ENCODE data around the gene MATK.
"Not testable (repeated sequence)": the region's sequence is repeated elsewhere in the genome, so short reads cannot be mapped to it uniquely, and the experiment has no call there.

The MATK gene

DNA sequence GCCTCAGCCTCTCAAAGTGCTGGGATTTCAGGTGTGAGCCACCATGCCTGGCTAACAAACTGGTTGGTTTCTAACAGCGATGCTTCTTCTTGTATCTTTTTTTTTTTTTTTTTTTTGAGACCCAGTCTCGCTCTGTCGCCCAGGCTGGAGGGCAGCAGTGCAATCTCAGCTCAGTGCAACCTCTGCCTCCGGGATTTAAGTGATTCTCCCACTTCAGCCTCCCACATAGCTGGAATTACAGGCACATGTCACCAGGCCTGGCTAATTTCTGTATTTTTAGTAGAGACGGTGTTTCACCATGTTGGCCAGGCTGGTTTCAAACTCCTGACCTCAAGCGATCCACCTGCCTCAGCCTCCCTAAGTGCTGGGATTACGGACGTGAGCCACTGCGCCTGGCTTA, 30.0 kb upstream of the MATK start:
- not testable (repeated sequence) for DNase-seq

DNA sequence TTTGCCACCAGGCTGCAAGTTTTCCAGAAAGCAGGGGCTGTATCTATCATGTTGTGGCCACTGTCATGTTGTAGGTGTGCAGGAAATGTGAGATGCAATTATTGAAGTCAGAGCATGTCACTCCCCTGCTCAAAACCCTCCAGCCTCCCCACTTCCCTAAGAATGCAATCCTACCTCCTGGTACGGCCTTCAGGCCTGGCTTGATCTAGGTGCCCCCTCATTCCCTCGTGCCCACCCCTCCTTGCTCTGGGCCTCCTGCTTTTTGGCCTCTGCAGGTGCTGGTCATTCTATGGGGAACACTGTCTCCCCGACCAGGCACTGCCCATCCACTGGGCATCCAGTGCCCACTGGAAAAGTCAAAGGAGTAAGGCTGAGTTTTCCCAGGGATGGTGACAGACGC, 28.5 kb upstream of the MATK start:
- no peak for DNase-seq

DNA sequence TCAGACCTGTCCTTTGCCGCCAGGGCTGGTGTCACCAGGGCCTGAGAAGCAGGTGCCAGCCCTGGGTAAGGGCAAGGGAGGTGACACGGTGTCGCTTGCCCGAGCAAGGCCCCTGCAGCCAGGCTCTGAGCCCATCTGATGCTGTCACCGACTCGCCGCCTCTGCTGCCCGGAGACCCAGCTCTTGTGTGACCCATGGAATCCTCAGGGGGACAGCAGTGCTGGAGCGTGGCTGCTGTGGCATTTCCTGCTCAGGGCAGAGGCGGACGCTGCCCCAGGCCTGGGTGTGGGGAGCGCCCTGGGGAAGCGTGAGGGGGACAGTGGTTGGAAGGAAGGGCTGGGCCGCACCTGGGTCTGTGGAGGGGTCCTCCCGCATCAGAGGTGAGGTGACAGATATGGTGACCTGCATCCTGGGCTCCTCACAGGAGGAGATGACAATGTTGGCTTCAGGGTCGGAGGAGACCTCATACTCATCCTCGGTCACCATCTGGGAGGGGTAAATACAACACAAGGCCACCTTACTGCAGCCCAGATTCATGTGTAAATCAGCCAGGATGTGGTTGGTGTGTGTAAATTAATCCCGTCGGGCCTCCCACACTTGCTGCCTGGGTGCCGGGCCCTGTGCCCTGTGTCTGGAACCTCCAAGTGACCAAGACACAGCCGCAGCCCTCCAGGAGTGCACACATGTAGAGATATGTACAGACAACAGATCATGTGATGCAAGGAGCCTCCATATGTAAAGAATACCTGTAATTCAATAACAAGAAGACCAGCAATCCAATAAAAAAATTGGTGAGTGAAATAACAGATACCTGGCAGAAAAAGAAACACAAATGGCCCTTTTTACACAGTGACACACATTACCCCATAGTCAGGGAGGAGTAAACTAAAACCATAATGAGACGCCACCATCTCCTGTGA, 27.6 kb upstream of the MATK start:
- DNase-seq = no peak

- DNase-seq = no peak
Measured at GRCh38 chr19:3810708-3811355, 24.7 kb upstream of the MATK start.

DNA sequence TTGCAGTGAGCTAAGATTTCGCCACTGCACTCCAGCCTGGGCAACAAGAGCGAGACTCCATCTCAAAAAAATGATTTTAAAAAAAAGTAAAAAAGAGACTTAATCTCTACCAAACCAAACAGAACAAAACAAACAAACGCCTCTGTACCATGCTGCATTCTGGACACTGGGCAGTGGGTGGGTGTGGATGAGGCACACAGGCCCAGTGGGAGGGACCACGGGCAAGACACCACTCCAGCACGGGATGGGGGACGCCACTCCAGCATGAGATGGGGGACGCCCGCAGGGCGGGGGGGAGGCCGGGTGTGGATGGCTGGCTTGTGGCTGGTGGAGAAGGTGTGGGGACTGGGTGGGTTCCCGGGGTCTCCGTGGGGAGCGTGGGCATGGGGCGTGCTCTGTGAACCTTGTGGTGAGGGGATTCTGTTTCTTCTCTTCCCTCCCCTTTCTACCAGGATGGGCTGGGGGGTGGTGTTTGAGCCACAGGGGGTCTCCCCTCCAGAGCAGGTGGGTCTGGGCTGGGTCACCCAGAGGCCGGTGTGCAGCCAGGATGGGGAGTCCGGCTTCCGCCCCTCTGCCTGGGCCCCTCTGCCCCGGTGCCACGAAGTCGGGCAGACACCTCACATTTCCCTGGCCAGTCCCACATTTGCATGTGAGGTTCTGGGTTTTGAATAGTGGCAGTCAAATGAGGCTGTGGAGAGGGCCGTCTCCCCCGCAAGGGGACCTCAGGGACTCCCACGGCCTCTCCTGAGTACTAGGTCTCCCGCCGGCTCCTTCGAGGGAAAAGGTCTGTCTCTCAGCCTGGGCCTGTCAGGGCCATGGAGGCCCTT, 23.9 kb upstream of the MATK start:
- no peak for DNase-seq

- no peak for DNase-seq
Measured at GRCh38 chr19:3808420-3809143, 22.4 kb upstream of the MATK start.

DNA sequence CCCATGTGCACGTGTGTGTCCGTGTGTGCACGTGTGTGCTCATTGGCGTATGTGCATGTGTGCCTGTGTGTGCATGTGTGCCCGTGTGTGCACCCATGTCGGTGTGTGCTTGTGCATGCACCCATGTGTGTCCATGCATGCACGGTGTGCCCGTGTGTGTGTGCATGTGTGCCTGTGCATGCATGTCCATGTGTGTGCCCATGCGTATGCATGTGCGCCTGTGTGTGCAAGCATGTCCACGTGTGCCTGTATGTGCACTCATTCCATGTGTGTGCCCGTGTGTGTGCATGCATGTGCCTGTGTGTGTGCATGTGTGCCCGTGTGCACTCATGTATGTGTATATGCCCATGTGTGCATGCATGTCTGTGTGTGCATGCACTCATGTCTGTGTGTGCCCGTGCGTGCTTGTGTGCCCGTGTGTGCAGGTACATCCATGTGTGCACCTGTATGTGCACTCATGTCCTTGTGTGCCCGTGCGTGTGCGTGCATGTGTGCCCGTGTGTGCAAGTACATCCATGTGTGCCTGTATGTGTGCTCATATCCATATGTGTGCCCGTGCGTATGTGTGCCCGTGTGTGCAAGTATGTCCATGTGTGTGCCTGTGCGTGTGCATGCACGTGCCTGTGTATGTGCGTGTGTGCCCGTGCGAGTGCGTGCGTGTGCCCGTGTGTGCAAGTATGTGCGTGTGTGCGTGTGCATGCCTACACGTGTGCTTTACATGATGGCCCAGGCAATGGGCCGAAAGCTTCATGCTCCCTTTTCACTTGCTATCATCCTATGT, 21.6 kb upstream of the MATK start:
- no peak for DNase-seq

DNA sequence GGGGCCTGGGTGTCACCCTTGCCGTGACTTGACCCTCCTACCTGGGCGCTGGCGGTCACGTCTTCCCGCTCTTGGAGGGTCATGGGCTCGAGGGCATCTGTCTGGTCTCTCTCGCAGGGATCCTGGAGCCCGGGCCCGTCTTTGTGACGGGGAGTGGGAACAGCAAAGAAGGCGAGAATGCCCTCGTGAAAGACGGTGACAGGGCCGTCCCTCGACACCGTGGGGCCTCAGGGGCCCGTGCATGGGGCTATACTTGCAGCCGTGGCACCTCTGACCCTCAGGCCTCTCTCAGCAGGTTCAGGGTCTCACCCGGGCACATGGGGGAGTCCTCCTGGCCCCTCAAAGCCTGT, 20.9 kb upstream of the MATK start:
- no peak for DNase-seq

DNA sequence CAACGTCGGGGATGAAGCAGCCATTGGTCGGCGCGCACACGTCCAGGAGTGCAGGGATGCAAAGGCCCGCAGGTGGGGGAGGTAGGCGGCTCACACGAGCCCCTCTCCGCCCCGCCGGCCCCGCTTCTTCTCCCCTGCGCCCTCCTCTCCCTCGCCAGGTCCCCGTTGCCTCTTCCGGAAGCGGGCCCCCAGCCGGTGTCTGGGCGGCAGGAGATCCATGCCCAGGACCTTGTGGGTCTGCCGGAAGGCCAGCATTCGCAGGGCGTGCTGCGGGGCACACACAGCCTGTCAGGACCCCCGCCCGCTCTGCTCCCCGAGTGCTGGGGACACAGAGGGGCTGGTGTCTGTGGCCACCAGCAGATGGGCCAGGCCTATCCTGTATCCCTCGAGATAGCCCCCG, 19.7 kb upstream of the MATK start:
- no peak for DNase-seq

- DNase-seq = no peak
Measured at GRCh38 chr19:3804429-3804828, 18.2 kb upstream of the MATK start.

- no peak for DNase-seq
Measured at GRCh38 chr19:3803986-3804385, 17.8 kb upstream of the MATK start.

DNA sequence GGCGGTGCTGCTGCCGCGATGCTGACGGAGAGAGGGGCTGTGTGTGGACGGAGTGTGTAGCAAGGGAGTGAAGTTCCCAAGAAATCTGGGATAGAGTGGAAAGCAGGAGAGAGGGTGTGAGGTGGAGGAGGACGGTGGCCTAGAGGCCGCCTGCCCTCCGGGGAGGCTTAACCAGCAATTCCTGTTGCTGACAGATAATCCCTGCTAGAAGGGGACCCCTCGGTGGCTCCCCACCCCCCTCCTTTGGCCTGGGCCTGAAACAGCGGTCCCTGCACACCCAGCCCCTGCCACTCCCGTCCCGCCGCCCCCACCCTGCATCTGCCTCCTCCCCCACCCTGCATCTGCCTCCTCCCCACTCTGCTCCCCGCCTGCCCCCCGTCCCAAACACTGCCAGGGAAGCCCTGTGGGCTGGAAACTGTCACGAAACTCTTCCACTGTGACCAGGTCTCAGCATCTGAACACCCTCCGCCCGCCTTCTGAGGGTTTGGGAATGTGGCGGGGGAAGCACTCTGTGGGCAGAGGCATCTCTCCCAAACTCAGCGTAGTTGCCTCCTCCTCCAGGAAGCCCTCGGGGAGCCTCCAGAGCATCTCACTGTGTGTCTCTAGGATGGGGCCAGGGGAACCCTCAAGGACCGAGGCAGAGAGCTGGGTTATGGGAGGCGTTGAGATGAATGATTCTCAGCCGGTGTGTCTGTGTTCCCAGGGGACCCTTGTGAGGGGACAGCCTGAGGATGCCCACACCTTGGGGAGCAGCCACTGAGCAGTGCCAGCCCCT, 17.1 kb upstream of the MATK start:
- DNase-seq = no peak

- DNase-seq = no peak
Measured at GRCh38 chr19:3801412-3802096, 15.4 kb upstream of the MATK start.

DNA sequence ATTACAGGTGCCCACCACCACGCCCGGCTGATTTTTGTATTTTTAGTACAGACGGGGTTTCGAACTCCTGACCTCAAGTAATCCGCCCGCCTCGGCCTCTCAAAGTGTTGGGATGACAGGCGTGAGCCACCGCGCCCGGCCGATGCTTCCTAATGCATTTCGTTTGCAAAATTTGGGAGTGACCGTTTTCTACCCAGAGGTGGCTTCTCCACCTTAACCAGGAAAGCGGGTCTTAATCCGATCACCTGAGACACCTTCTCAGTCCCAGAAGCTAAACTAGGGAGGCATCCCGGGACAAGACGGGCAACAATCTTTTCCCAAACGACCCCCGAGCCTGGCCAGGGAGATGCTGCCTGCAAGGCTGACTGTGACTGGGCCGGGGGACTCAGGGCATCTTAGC, 14.8 kb upstream of the MATK start:
- DNase-seq = no peak

DNA sequence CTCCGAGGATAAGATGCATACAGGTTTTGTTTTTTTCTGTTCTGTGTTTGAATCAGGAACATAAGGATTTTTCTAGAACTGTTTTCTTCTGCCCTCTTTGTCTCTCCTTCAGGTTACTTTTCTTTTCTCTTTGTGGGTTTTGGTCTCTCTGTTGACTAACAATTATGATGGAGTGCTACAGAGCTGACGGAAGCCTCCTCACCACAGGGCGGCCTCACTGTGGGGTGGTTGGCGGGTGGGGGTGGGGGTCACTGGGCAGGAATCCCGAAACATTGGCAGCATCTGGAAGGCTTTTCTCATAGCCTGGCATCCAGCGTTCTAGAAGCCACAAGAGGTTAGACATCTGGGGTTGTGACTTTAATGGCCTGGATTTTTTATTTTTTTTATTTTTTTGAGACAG, 12.0 kb upstream of the MATK start:
- no peak for DNase-seq

DNA sequence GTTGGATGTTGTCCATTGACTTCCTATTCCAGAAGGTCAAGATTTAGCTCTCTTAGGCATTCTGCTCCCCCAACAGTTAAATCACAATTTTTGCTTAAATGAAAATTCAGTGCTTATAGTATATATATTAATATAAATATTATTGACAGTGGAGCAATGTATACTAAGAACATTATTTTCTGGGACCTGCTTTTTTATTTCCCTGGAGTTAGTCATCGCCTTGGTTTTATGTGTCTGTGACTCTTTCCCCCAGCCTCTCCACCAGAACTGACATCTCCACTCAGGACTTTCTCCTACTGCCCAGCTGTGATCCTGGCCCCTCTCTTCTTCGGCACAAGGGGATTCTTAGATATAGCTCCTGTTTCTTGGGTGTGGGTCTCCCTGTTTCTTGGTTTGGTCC, 10.2 kb upstream of the MATK start:
- DNase-seq = no peak

- no peak for DNase-seq
Measured at GRCh38 chr19:3793799-3794198, 7.6 kb upstream of the MATK start.

DNA sequence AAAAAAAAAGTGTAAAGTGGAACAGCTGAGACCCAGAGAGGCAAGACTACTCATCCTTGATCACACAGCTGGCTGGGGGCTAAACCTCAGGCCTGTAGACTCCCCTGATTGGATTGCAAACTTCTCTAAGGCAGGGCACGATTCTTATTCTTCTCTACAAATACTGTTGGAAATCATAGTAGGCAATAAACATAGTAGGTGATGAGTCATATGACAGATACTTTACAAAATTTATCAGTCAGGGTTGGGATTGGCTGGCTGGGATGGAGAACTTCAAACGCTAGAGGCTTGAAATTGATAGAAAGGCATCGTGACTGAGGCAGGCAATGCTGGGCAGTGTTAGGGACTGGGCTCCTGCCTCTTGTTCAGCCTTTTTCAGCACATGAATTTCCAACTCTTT, 5.9 kb upstream of the MATK start:
- no peak for DNase-seq

DNA sequence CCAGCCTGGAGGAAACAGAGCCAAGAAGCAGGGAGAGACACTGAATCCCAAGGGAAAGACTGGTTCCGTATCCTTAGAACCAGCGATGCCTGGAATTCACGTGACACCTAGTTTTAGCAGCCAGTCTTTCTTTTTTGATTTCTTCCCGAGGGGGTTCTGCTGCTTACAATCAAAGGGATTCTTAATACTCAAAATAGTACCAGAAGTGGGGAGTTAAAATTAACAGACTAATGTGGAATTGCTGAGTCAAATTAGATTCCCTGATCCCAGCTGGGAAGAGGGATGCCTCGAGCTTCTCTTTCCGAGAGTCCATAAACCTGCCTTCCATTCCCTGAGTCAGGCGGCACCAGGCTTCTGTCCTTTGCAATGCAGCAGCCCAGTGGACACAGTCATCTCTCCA, 4.8 kb upstream of the MATK start:
- DNase-seq = no peak

GRCh38 chr19:3790209-3790734, 4.1 kb upstream of the MATK start:
- DNase-seq = no peak
